GM04504 (cell line): Measurements from ENCODE around the gene DNM3.
A peak's percentile ranks its signal among the peaks of the same experiment; 100 is the strongest.

Source experiments
- DNase-seq: peaks from one replicate; pipeline ENCODE4 v3.0.0-alpha.2; 2012; ENCODE audit warnings: low read depth

DNM3 gene

DNA sequence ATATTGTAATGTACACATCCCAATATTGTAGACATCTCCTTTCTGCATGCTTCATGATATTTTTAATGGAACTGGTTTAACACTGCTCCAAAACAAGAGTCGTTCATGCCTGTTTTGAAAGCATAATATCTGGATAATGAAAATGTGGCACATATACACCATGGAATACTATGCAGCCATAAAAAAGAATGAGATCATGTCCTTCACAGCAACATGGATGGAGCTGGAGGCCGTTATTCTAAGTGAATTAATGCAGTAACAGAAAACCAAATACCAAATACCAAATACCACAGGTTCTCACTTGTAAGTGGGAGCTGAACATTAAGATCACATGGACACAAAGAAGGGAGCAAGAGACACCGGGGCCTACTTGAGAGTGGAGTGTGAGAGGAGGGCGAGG lies 487.0 kb downstream of the DNM3 start:
- DNase-seq, result no peak

DNA sequence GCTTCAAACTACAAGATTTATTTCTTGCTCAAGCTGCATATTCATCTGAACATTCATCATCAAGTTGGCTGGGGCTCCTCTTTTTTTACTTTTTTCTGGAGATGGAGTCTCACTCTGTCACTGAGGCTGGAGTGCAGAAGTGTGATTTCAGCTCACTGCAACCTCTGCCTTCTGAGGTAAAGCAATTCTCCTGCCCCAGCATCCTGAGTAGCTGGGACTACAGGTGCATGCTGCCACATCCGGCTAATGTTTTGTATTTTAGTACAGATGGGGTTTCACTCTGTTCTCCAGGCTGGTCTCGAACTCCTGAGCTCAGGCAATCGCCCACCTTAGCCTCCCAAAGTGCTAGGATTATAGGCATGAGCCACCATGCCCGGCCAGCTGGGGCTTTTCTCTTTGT lies 490.9 kb downstream of the DNM3 start:
- DNase-seq, result no peak

DNA sequence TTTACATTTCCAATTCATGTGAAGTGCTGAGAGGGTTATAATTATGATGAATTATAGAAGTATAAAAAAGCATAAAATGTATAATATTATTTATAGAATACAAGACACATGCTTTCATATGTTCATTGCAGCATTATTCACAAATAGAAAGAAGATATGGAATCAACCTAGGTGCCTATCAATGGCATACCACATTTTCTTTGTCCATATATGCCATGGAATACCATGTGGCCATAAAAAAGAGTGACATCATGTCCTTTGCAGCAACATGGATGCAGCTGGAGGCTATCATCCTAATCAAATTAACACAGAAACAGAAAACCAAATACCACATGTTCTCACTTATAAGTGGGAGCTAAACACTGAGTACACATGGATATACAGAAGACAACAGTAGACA lies 494.1 kb downstream of the DNM3 start:
- no peak for DNase-seq

DNA sequence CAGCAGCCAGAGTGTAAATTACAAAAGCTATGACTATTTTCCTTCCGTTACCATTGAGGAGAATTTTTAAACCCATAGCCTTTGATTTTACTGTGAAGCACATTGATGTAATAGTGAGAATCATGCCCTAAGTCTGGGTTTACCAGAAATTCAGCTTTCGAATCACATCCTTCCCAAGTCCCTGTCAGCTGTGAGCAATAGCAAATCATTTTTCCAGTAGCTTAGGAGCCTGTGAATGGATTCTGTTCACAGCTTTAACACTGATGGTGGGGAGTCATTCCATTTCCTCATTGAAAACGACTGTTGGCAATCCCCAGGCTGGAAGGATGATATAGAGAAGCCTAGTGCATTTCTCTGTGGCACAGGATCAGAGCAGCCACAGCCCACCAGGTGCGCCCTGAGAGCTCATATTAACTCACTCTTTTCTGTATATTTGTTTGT lies 497.0 kb downstream of the DNM3 start:
- DNase-seq, result no peak

DNA sequence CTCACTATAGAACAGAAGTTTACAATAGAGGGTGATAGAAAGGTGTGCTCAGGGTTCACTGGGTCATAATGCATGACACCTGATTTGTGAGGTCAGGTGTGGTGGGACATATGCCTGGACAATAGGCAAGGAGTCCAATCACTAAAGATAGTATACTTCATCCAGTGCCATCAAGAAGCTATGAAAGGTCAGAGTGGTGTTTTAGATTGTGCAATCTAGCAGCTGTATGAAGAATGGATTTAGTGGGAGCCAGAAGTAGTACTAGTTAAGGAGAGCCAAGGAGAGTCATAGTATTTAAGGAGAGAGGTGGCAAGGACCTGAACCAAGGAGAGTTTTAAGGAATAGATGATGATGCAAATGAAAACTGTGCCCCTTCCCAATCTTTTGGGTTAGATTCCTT lies 498.5 kb downstream of the DNM3 start:
- DNase-seq, result no peak

DNA sequence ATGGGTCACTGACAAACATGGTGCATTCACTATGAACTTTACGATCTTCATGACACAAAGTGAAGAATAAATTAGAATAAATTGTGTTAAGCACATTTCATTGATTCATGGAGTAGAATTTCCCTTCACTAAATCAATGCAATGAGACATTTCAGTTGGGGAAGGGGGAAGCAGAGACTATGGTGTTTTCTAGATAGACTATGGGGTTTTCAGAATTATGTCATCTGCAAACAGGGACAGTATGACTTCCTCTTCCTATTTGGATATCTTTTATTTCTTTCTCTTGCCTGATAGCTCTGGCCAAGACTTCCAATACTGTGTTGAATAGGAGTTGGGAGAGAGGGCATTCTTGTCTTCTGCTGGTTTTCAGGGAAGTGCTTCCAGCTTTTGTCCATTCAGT lies 499.2 kb downstream of the DNM3 start:
- DNase-seq, result no peak

DNA sequence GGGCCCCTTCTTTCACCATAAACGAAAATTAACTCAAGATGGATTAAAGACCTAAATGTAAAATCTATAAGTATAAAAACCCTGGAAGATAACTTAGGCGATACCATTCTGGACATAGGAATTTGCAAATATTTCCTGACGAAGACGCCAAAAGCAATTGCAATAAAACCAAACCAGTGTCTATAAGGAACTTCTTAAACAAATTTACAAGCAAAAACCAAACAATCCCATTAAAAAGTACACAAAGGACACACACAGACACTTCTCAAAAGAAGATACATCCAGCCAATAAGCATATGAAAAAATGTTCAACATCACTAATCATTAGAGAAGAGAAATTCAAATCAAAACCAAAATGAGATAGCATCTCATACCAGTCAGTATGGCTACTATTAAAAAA lies 500.4 kb downstream of the DNM3 start:
- no peak for DNase-seq

DNA sequence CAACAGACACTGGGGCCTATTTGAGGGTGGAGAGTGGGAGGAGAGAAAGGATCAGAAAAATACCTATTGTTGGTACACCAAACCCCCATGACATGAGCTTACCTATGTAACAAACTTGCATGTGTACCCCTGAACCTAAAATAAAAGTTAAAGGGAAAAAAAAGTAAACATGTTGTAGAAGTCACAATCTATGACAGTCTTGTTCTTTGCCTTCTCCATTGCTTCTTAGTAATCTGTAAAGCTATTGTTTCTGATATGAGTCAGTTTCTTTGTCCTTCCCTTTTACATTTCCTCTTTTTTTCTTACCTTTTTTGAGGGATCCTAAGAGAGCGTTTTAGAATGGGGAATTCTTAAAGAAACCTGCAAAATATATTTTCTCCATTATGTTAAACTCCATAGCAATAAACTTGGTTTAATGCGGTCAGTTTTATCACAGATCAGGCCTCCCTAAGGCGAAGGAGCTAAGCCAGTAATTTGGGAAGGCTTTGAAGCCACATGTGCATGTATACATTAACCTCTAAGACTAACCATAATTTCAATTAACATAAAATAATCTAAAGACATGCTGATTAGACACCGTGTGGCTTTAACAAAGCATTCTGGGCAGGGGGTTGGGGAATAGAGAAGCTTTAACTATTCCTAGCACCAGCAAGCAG lies 501.4 kb downstream of the DNM3 start:
- DNase-seq, result no peak

DNA sequence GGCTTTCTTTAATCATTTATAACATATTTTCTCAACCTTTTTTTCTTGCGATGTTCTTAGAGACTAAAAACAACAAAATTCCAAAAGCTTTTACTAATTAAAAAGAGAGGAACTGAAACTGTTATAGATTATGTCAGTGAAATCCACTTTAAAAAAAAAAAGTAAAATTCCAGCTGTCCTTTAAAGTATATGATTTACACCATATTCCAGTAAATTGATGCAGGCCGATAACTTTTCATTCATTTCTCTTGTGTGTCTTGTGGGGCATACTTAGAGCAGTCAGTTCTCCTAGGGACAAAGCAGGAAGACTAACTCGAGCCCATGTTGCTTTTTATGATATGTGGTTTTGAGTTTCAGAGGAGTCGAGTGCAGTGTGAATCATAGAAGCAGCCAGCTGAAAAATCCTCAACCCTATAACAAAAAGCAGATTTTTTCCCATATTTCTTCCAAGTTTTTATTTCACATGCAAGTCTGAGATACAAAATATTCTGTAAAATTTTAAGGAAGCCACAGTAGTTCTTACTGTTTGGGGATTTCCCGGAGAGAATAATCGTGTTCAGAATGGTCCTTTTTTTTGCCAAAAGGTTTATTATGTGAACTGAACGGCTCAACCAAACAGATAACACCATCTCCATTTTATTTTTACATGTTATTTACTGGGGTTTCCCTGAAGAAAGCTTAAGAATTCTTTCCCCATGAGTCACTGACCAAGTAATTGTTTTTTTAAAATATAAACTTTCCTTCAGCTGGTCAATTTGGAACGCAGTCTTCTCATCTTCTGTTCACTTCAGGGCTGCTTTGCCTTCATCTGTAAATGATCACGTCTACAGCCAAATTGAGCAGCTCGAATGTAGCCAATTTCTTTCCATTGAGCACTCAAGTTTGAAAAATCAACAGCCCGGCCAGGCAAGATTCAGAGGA lies 502.2 kb downstream of the DNM3 start:
- DNase-seq, result peak; percentile 87

DNA sequence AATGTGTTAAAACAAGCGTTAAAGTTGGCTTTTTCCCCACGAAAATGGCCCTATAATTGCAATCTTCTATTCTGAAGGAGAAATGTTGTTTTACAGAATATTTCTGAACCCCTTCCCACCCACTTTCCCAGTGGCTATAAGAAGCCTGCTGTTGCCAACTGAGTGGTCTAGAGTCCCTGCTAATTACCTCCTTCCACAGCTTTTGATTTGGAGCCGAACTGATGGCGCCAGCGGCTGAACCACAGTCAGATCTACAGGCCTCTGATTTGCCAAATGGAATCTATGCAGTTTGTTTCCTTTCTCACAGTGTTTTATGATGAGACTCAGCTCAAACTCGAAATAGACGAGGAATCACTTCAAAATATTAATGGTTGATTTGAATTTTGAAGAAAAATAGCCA lies 503.1 kb downstream of the DNM3 start:
- DNase-seq, result no peak

DNA sequence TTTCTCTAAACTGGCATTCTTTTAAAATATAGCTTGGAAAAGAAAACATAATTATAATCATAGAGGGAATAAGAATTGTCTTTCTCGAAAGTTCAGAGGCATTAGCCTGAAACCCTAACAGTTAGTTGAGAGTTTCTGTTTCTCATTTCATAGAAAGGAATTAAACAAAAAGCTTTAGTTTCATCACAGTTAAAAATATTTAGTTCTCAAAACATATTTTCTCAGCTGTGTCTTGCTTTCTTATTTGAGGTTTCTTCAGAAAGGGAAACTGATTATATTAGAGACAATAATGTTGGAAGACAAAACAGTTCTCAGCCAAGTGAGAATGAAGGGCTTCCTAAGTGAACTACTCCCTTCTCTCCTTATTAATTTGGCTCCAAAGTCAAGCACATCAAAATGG lies 503.8 kb downstream of the DNM3 start:
- DNase-seq, result no peak

DNA sequence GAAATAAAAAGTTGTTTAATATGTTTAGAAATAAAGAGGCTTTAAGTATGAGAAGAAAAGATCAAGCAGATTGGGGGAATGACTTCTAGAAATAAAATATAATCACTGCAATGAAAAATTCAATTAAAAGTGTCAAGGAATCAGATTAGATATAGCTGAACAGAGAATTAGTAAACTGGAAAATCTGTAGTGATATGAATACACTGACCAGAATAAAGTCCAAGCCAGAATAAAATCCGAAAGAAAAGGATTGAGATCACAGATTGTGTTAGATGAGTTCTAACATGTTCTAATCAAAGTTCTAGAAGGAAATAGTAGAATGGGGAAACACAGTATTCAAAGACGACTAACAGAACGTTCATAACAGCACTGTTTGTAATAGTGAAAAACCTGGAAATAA lies 506.1 kb downstream of the DNM3 start:
- no peak for DNase-seq

DNA sequence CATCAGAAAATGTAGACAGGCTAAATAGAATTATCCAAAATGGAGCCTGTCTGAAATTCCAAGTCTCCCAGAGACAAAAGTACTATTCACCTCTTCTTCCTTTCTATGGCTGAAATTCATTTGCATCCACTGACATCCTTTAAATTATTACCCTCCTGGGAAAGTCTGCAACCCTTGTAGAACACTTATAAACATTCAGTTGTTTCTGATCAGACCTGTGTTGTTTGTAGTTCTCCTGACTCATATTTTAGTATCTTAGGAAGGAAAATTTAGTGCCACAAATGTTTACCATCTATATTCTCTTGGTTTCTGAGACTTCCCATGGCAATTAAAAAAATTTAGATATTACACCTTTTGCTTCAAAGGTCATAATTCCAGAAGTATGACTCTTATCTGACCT lies 509.6 kb downstream of the DNM3 start:
- DNase-seq, result no peak

DNA sequence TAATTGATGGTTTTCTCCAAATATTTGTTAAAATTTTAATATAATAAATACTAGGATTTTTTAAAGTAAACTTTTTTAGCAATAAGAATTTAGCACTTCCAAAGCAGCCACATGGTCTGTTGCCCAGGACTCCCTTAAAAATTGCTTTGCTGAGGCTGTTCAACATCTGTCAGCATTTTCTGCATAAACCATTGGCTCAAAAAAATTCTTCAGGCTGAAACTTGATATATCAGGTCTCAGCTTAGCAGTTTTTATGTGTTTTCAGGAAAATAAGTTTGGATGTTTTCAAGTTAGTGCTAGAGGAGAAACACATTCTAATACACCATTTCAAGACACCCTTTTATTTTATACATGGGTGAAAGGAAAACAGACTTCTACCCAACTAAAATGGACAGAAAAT lies 510.0 kb downstream of the DNM3 start:
- no peak for DNase-seq

DNA sequence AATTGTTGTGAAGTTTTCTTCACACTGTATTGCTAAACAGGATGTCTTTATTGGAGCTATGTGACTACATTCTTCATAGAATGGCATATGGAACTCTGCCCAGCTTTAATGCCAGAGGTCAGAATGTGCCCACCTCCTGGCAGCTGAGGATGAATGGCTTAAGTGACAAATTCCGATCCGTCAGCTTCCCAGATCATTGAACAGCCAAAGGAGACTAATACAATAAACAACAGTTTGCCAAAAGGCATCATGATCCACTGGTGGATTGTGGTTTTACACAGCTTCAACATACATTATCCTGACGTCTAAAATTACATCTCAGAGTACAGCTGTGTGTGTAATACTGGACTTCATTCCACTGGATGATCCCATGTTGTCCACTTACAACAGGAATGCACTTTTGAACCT lies 510.5 kb downstream of the DNM3 start:
- no peak for DNase-seq

DNA sequence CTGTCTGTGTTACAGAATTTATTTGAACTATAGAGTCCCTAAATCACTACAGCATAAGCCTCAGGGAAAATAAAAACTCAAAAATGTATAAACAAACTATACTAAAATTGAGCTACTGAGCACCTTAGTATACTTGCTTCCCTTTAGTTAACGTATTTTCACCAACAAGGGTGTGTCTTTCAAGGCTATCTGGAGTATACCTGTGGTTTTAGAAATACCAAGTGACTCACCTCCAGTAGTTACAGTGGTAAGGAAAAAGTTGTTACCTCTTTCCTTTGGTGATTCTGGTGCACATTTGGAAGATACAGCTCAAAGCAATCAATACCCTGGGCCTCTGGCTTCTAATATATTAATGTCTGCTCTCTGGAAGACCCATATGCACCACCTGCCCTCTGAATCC lies 511.1 kb downstream of the DNM3 start:
- DNase-seq, result no peak

DNA sequence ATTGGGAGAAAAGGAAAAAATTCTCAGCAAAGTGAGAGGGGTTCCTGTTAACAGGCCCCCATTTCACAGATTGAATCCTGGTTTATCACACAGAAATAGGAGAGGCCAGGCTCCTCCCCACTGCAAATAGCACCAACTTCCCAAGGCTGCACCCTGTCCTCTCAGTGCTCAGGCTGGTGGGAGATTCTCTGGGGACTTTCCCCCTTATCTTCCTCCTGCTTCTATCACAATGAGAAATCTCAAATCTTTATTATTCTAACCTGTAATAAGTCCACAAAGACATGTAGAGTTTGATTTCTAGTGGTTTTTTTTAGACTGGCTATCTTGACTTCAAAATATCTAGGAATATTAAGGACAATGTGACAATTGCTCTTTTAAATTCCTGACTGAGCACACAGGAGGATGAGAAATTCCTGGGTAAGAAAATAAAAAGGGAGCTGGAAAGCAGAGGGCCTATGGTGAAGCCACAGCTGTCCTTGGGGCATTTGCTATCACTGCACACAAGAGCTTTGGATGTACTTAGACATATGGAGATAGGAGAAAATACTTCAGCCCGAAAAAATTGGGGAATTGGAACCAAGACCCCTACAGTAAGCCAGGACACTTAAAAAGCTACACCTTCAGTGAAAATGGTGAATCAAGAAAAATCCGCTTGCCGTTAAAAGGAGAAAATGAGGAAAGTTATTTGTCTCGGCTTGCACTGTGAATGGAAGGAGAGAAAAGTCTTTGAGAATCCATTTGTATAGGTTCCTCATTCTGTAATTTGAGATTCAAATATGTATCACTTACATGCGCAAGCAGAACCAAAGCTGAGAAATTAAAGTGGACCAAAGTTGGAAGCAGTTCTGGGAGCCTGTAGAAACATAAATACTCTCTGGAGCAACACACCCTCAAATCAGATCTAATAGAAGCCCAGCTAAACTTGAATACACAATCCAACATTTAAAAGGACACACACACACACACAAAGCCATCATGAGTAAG lies 513.3 kb downstream of the DNM3 start:
- DNase-seq, result no peak

DNA sequence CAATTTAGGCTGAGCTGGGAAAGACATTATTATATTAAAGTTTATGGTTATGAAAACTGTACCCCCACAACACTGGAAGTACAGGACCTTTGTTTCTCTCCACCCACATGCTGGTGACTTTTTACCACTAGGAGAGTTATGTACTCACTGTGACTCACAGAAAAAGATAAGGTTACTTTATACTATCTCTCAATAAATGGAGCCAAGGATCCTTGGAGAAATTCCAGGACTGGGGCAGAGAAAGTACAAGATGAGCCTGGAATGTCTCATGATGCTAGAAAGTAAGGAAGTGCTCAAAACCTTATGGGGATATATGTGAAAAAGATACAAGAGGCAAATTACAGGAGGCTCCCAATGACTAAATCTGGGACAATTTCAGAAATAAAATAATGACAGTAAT lies 515.3 kb downstream of the DNM3 start:
- DNase-seq, result peak; percentile 36

DNA sequence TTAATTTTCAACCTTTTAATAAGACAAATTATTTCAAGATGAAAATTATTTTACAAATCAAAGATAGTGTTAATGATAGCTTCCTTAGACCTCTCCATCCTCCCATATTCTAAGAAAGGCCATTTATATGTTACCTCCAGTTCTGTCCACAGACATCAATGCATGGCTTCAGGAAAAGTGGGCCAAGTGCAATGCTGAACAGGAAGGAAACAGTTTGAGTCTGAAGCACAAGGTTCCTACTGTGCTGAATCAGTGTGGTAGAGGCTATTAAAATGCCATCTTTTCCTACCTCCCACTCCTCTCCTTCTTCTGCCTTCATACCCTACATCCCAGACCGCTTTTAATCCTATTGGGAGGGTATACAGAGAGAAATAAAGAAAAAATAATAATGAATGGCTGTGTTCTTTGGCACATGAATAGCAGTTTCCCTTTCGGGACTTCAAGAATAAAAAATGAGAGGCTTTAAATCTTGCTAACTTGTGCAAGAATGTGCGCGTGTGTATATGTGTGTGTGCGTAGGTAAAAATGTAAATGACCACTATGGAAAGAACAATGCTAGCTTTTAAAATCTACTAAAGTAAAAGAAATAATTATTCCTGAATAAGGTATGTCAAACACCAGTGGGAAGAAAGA lies 516.6 kb downstream of the DNM3 start:
- DNase-seq, result no peak

DNA sequence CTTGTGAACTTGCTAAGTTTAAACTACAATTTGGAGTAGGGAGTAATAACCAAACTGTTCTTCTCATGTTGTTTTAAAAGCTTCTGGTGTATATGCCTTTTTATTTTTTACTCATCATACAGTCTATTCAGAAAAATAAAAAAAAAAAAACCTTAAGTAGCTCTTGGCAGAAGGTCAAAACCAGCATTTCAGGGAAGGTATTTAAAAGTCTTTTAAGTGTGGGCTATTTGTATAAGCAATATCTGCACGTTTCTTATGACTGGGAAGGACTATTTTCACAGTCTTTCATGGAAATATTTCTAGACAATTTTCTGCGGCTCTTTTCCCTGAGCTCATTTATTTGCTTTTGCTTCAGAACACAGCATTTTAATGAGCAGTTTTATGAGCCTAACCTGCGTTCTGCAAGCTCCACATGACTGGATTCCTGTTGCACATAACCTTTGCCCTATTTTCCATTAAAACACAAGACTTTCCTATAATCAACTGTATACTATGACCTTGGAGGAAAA lies 518.2 kb downstream of the DNM3 start:
- DNase-seq, result peak; percentile 35

DNA sequence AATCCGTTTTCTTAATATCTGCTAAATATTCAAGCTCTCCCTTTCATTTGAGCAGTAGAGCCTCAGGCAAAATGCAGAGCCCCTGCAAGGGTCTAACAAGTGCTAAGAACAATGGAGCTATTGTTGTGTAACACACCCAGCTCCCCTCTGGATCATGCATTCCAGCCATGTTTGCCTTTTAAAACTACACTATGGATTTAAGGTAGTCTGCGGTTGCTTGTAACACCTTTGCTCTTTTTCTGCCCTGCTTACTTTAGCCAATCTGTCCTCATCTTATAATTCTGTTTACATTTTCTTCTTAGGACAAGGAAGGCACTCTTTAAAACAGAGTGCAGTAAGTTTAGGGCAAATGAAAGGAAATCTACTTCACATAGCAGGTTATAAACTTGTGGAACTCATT lies 519.2 kb downstream of the DNM3 start:
- DNase-seq, result no peak

DNA sequence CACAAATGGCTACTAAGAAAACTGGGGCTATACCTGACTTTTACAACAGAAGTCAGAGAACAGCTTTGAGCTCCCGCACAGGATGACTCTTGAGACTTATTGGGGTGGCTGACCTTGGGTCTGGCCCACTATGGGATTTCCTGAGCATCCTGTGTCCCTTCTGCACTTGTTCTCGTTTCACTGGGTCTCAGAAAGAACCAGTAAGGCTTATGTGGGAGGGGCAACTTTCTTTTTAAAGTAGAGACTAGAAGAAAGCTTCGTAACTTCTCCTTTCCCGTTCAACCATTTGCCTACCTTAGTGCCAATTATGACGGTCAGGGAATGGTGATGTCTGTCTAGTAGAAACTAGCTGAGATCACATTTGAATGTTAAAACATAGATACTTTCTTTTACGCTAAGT lies 519.7 kb downstream of the DNM3 start:
- DNase-seq, result no peak
